NT2/D1 (cell line): ENCODE measurements around the gene HEXIM1.

Source experiments
- DNase-seq: peaks from one replicate; pipeline ENCODE4 v3.0.0-alpha.2; 2011; ENCODE audit warnings: low read depth, low spot score
- H3K27me3 ChIP-seq: 2 replicates; pipeline ENCODE4 v1.6.0; 2011; ENCODE audit warnings: mild to moderate bottlenecking; ENCODE audit not compliant: insufficient read length, insufficient read depth
- H3K36me3 ChIP-seq: 2 replicates; pipeline ENCODE4 v1.6.1; 2011; ENCODE audit warnings: mild to moderate bottlenecking, low read length, mixed read lengths; ENCODE audit not compliant: insufficient read depth, insufficient read length
- H3K4me1 ChIP-seq: 2 replicates; pipeline ENCODE4 v1.5.1; 2011; ENCODE audit not compliant: insufficient read depth, insufficient read length
- H3K4me3 ChIP-seq: 2 replicates; pipeline ENCODE4 v1.5.1; 2011; ENCODE audit warnings: low read depth; ENCODE audit not compliant: insufficient read length
- H3K9ac ChIP-seq: 2 replicates; pipeline ENCODE4 v1.6.0; 2011; ENCODE audit warnings: low read depth; ENCODE audit not compliant: insufficient read length
- H3K9me3 ChIP-seq: 2 replicates; pipeline ENCODE4 v1.5.1; 2011; ENCODE audit warnings: mild to moderate bottlenecking, low read length; ENCODE audit not compliant: insufficient read depth
- SUZ12 ChIP-seq: IDR thresholded peaks from 2 replicates; pipeline ENCODE4 v1.6.1; 2011; ENCODE audit not compliant: insufficient read length, insufficient read depth; ENCODE audit errors: extremely low read depth
- YY1 ChIP-seq: IDR thresholded peaks from 2 replicates; pipeline ENCODE4 v1.6.1; 2011; ENCODE audit not compliant: insufficient read length, insufficient read depth
- ZNF274 ChIP-seq: IDR thresholded peaks from 2 replicates; pipeline ENCODE4 v1.6.1; 2011; ENCODE audit warnings: mild to moderate bottlenecking, low read depth, low read length

HEXIM1 gene

DNA sequence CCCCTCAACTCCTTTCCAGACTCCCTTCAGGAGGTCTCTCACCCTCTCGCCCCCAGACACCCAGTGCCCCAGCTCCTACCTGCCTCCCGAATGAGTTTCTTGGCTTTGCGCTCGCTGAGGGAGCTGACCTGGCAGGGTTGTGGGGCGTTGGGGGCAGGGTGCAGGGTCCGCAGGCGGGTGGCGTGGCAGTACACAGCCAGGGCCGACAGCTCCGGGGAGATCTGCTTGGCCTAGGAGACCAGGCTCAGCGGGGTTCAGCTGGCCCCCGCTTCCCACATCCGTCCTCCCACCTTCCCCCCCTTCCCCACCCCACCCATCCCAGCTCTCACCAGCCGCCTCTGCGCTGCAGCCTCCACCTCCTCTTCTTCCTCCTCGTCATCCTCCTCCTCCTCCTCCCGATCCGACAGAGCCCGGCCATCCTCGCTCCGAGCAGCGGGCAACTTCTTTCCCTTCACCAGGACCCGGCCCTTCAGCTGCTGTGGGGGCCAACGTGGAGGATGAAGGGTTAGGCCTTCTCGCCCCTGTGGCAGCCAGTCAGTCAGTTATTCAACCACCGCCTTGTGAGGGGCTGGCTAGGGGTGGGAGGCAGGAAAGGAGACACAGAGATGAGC is 33.2 kb upstream of the HEXIM1 start:
- Histone ChIP-seq H3K9ac (no peak overlapping the region), H3K4me3 (no peak overlapping the region), H3K4me1 (peaks cover 19% of the 10 kb centered on the region), H3K9me3 (no peaks in the 10 kb centered on the region), H3K27me3 (no peaks in the 10 kb centered on the region), H3K36me3 (peaks cover 64% of the 10 kb centered on the region)
- no peak for TF ChIP-seq YY1
- TF ChIP-seq ZNF274, result no peak
- TF ChIP-seq SUZ12, result no peak
- DNase-seq, result no peak

DNA sequence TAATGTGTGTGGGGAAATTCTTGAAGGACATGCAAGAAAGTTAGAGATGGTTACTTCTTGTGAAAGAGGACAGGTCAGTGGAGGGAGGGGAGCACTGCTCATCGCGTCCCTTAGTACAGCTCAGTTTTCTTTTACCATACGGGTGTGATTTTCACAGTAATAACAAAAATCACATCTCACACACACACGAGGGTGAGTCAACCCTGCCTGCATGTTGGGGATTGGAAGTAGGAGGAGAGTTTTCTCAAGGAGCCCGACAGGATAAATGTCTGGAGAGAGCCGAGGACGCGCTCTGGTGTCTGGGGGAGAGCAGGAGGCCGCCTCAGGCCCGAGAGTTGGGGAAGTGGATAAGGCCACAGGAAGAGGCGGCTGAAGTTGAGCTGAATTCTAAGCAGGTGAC is 32.4 kb upstream of the HEXIM1 start:
- Histone ChIP-seq H3K27me3 (no peaks in the 10 kb centered on the region), H3K4me3 (no peak overlapping the region), H3K9ac (no peak overlapping the region), H3K36me3 (peaks cover 64% of the 10 kb centered on the region), H3K4me1 (peaks cover 15% of the 10 kb centered on the region), H3K9me3 (no peaks in the 10 kb centered on the region)
- DNase-seq, result no peak
- TF ChIP-seq SUZ12, result no peak
- no peak for TF ChIP-seq YY1
- TF ChIP-seq ZNF274, result no peak

DNA sequence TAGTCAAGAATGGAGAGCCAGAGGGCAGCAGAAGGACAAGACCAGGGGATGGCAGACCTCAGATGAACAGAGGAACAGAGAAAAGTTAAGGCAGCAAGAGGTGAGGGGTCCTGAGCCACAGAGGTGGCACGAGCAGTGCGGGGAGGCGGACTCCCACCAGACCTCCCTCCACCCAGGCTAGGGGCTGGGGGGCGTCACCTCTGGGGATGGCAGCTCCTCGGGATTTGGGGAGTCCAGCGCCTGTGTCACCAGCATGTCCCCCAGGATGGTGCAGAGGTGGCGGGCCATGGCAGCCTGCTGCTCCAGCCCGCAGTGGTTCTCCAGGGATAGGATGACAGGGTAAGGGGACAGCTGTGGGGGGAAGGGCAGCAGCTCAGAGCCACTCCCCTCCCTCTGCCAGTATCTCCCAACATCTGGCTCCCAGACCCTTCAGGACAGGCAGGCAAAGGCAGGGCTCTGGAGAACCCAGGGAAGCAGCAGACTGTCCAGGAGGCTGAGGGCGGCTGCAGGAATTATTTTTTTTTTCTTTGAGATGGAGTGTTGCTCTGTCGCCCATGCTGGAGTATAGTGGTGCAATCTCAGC is 31.8 kb upstream of the HEXIM1 start:
- Histone ChIP-seq H3K4me1 (peaks cover 16% of the 10 kb centered on the region), H3K9me3 (no peaks in the 10 kb centered on the region), H3K36me3 (peaks cover 58% of the 10 kb centered on the region), H3K9ac (no peak overlapping the region), H3K27me3 (no peaks in the 10 kb centered on the region), H3K4me3 (no peak overlapping the region)
- no peak for DNase-seq
- TF ChIP-seq SUZ12, result no peak
- no peak for TF ChIP-seq YY1
- TF ChIP-seq ZNF274, result no peak

DNA sequence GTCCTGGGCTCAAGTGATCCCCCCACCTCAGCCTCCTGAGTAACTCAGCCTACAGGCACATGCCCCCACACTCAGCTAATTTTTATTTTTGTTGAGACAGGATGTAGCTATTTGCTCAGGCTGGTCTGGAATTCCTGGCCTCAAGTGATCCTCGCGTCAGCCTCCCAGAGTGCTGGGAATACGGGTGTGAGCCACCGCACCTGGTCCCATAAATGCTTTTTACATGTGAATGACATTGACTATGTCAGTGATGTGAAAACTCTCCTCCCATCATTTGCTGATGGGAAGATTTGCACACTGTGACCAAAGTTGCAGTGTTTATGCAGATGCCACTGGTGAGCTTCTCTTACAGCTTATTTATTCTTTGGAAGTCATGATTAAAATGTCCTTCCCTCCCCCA is 30.9 kb upstream of the HEXIM1 start:
- peaks cover 18% of the 10 kb centered on the region for H3K4me1 ChIP-seq
- no peaks in the 10 kb centered on the region for H3K27me3 ChIP-seq
- DNase-seq, result no peak
- TF ChIP-seq YY1 (no peak), SUZ12 (no peak), ZNF274 (no peak)
- H3K9ac ChIP-seq, result no peak overlapping the region
- H3K36me3 ChIP-seq, result peaks cover 58% of the 10 kb centered on the region
- H3K9me3 ChIP-seq, result no peaks in the 10 kb centered on the region
- no peak overlapping the region for H3K4me3 ChIP-seq

DNA sequence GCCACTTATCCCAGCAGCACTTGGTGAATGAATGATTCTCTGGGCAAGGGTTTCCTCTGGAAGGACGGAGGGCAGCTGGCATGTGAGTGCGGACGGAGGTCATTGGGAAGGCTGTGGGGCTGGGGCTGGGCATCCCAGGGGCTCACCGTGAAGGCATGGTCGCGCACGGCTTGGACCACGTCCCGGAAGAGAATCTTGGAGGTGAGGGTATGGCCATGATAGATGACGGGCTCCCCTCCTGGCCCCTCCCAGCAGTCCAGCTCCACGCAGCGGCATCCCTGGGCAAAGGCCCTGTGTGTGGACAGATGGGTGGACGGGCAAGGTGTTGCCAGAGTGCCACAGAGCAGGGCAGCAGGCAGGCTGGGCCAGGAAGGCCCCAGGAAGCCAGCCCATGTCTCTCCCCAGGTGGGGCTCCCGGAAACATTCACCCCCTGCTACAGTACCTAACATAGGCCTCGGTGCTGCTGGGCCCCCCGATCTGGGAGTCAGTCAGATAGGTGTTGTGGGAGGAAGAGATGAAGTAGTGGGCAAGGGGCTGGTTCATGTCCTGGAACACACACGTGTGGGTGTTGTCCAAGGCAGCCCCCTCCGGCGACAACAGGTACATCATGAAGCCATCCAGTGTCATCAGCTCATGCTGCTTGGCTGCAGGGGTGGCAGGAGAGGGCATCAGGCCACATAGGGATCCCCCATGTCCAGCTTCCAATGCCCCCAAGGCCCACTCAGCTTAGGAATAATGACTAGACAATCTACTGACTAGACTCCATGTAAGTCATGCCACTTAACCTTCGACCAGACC is 30.2 kb upstream of the HEXIM1 start:
- TF ChIP-seq YY1 (no peak), SUZ12 (no peak), ZNF274 (no peak)
- H3K4me3 ChIP-seq, result no peak overlapping the region
- no peaks in the 10 kb centered on the region for H3K9me3 ChIP-seq
- no peak for DNase-seq
- no peaks in the 10 kb centered on the region for H3K27me3 ChIP-seq
- H3K4me1 ChIP-seq, result peaks cover 18% of the 10 kb centered on the region
- no peak overlapping the region for H3K9ac ChIP-seq
- peaks cover 52% of the 10 kb centered on the region for H3K36me3 ChIP-seq

DNA sequence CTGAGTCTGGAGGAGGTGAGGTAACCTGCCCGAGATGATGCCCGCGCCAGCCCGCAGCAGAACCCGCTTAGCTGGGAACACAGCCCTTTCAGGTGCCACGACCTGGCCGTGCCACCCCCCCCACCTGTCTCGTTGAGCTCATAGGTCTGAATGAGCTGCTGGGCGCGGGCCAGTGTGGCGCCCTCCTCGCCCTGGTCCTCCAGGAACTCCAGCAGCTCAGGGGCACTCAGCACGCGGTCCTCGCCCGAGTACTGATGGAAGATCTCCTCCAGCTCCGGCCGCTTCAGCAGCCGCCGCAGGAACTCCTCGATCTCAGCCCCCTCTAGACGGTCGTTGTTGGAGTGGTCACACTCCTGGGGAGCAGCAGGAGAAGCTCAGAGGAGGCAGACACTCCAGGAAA is 29.6 kb upstream of the HEXIM1 start:
- TF ChIP-seq YY1, result no peak
- no peak for TF ChIP-seq SUZ12
- TF ChIP-seq ZNF274, result no peak
- Histone ChIP-seq H3K27me3 (no peaks in the 10 kb centered on the region), H3K9ac (no peak overlapping the region), H3K9me3 (no peaks in the 10 kb centered on the region), H3K4me1 (peaks cover 25% of the 10 kb centered on the region), H3K4me3 (no peak overlapping the region), H3K36me3 (peaks cover 46% of the 10 kb centered on the region)
- no peak for DNase-seq

DNA sequence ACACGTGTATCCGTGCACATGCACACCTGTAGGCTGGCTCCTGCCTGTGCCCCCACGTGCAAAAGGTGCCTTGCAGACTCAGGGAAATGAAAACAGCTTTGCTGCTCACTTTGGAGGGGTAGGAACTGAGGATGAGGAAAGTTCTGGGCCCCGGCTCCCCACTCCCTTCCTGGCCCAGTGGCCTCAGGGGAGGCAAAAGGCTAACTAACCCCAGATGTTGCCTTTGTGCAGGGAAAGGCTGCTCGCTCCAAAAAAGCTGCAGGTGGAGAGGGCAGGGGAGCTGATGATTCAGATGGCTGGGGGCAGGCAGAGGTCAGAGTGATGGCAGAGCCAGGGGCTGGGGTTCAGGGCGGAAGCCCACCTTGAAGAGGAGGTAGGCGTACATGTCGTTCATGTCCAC is 28.3 kb upstream of the HEXIM1 start:
- Histone ChIP-seq H3K27me3 (no peaks in the 10 kb centered on the region), H3K4me1 (peaks cover 27% of the 10 kb centered on the region), H3K4me3 (no peak overlapping the region), H3K9ac (no peak overlapping the region), H3K36me3 (peaks cover 34% of the 10 kb centered on the region), H3K9me3 (no peaks in the 10 kb centered on the region)
- TF ChIP-seq YY1 (no peak), ZNF274 (no peak), SUZ12 (no peak)
- no peak for DNase-seq

DNA sequence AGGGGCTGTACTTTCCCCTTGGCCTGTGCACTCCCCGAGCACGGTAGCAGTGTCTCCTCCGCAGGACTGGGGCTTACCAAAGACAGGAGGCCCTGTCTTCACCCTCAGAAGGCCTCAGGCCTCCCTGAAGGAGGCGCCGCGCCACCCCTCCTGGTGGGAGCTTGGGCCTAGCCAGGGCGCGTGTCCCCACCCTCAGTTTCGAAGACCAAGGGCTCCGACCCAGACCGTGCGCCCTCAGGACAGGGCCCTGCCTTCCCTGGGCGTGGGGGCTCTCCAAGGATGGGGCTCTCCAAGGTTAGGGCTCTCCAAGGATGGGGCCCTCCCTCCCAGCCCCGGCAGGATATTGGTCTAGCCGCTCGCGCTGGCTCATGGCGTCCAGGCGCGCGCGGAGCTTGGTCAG is 27.7 kb upstream of the HEXIM1 start:
- Histone ChIP-seq H3K4me1 (peaks cover 27% of the 10 kb centered on the region), H3K27me3 (no peaks in the 10 kb centered on the region), H3K9me3 (no peaks in the 10 kb centered on the region), H3K4me3 (no peak overlapping the region), H3K36me3 (peaks cover 37% of the 10 kb centered on the region), H3K9ac (no peak overlapping the region)
- no peak for DNase-seq
- TF ChIP-seq SUZ12, result no peak
- no peak for TF ChIP-seq YY1
- TF ChIP-seq ZNF274, result no peak
